Measurements from ENCODE around the gene RPL28. TPM values are rescaled to one million over a fixed set of nuclear protein-coding genes. Genes with fewer than 3 reads are reported as not detected.

Gene RPL28
- total RNA-seq, 1 donor from 2014 or later, result 1,790 TPM

- no peaks in the 10 kb centered on the region for H3K9me3 Mint-ChIP-seq
- H3K27ac Mint-ChIP-seq, result peak overlapping the region; percentile 45
- no peak for DNase-seq (ENCODE audit: low spot score in 2 of 2, unreplicated experiment in 2 of 2)
- H3K4me1 Mint-ChIP-seq, result peaks cover 51% of the 10 kb centered on the region
- peaks cover 56% of the 10 kb centered on the region for H3K27me3 Mint-ChIP-seq (ENCODE audit: low read depth)
- no peaks in the 10 kb centered on the region for H3K36me3 Mint-ChIP-seq
- H3K4me3 Mint-ChIP-seq, result peak overlapping the region; percentile 33
- TF ChIP-seq CTCF (IDR thresholded peaks at IDR 0.05; ENCODE audit: unreplicated experiment), result no peak
Measured at GRCh38 chr19:55373306-55373992, 12.3 kb upstream of the RPL28 start.

DNA sequence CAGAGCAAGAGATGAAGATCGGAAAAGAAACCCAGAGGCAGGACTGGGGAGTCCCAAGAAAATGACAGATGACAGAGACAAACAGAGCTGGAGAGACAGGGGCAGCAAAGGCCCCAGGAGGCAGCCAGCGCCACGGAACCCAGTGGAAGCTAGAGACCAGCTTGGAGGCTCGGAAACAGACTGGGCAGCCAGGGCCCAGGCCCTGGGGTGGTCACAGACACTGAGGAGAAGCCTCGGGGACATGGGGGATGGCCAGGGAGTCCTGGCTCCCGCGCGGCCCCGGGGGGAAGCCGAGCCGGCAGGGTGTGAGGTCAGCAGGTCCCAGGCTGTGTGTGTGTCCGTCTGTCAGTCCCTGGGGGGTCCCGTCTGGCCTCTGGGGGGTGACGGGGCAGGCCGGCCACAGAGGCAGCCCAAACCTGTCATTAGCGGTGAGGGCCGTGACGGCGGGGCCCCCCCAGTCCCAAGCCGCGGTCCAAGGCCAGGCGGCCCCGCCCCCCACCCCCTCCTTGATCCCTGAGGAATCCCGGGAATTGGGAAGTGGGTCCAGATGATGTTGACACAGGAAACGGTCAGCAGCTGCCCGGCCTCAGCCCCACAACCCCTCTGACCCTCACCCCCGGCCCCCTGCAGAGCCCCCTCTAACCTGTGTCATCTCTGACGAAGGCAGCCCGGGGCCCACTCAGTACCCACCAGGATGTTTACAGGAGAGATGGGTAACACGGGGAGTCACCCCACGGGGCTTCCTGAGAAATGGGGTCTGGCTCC is 11.6 kb upstream of the RPL28 start:
- no peaks in the 10 kb centered on the region for H3K36me3 Mint-ChIP-seq
- TF ChIP-seq CTCF (IDR thresholded peaks at IDR 0.05; ENCODE audit: unreplicated experiment), result no peak
- H3K4me1 Mint-ChIP-seq, result peaks cover 46% of the 10 kb centered on the region

GRCh38 chr19:55376241-55376933 is 9.3 kb upstream of the RPL28 start, which contains the start of gene TMEM190:
Gene TMEM190, plus strand, starts transcription at chr19:55376826. Its CDS starts 28 bp downstream, at chr19:55376854.
- H3K9me3 Mint-ChIP-seq, result no peaks in the 10 kb centered on the region
- TF ChIP-seq CTCF (IDR thresholded peaks at IDR 0.05; ENCODE audit: unreplicated experiment), result no peak
- peak within 1 kb of the TSS; percentile 39 for H3K4me3 Mint-ChIP-seq
- peaks cover 39% of the 10 kb centered on the region for H3K27me3 Mint-ChIP-seq (ENCODE audit: low read depth)
- H3K4me1 Mint-ChIP-seq, result peaks cover 35% of the 10 kb centered on the region
- H3K27ac Mint-ChIP-seq, result peak within 1 kb of the TSS; percentile 86
- H3K36me3 Mint-ChIP-seq, result no peaks in the 10 kb centered on the region
- no peak for DNase-seq (ENCODE audit: low spot score in 2 of 2, unreplicated experiment in 2 of 2)

More for the DNA sequence above, 11.6 kb upstream of the RPL28 start:
- no peaks in the 10 kb centered on the region for H3K9me3 Mint-ChIP-seq
- H3K27ac Mint-ChIP-seq, result peak overlapping the region; percentile 45
- peaks cover 54% of the 10 kb centered on the region for H3K27me3 Mint-ChIP-seq (ENCODE audit: low read depth)
- DNase-seq (ENCODE audit: low spot score in 2 of 2, unreplicated experiment in 2 of 2), result no peak
- peak overlapping the region; percentile 33 for H3K4me3 Mint-ChIP-seq

DNA sequence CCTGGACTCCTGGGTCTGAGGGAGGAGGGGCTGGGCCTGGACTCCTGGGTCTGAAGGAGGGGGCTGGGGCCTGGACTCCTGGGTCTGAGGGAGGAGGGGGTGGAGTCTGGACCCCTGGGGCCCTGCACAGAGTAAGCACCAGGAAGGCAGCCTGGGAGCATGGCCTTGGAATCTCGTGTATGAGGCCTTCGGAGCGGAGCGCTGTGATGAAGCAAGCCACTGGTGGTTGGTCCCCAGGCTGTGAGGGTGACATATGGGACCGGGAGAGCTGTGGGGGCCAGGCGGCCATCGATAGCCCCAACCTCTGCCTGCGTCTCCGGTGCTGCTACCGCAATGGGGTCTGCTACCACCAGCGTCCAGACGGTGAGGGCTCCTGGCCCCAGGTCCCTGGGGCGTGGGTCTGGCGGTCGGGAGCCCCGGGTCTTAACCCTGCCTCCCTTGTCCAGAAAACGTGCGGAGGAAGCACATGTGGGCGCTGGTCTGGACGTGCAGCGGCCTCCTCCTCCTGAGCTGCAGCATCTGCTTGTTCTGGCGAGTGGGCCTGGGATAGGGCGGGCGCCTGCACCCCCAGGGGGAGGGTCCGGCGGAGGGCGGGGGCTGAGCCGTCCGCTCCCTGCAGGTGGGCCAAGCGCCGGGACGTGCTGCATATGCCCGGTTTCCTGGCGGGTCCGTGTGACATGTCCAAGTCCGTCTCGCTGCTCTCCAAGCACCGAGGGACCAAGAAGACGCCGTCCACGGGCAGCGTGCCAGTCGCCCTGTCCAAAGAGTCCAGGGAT is 8.2 kb upstream of the RPL28 start:
- no peak for TF ChIP-seq CTCF (IDR thresholded peaks at IDR 0.05; ENCODE audit: unreplicated experiment)
- Mint-ChIP-seq H3K4me1 (peaks cover 30% of the 10 kb centered on the region), H3K27me3 (ENCODE audit: low read depth) (peaks cover 28% of the 10 kb centered on the region), H3K36me3 (no peaks in the 10 kb centered on the region), H3K27ac (no peak overlapping the region), H3K9me3 (no peaks in the 10 kb centered on the region), H3K4me3 (no peak overlapping the region)
- DNase-seq (ENCODE audit: low spot score in 2 of 2, unreplicated experiment in 2 of 2), result no peak

- TF ChIP-seq CTCF (IDR thresholded peaks at IDR 0.05; ENCODE audit: unreplicated experiment), result no peak
- Mint-ChIP-seq H3K36me3 (no peaks in the 10 kb centered on the region), H3K9me3 (no peaks in the 10 kb centered on the region), H3K27me3 (ENCODE audit: low read depth) (peaks cover 22% of the 10 kb centered on the region), H3K27ac (no peak overlapping the region), H3K4me3 (no peak overlapping the region), H3K4me1 (peaks cover 27% of the 10 kb centered on the region)
- DNase-seq (ENCODE audit: low spot score in 2 of 2, unreplicated experiment in 2 of 2), result no peak
Measured at GRCh38 chr19:55379174-55379573, 6.6 kb upstream of the RPL28 start.
